ENCODE data around the gene USP35.
"Not testable (repeated sequence)": the region's sequence is repeated elsewhere in the genome, so short reads cannot be mapped to it uniquely, and the experiment has no call there.

The USP35 gene

DNA sequence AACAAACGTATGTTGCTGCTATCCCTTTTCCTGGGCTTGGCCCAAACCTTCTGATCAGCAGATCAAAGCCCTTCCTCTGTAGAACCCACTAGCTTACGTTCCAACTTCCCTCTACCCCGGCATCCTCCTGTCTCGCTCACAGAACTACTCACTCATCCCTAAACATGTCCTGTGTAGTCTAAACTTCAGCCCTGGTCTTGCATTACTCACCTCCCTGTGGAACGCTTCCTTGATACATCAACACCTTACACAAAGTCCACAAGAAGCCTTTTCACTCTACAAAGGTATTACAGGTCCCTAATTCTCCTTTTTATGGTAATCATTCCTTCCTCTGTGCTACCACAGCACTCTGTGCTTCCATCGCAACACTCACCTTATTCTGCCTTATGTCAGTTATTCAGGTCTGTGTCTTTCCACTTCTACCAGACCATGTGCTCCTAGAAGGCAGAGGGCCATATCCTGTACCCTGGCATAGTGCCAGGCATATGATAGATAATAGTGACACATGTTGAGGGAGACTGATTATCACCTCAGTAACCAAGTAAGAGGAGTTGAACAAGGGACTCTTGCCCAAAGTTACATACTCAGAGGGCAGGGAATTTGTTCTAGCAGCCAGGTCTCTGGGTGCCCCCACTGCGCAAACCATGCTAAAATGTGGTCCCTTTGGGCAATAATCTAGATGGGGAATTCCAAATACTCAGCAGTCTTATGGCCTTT is 41.6 kb downstream of the USP35 start:
- Histone ChIP-seq H3K4me1 (ENCODE audit: control insufficient read depth in 1 of 2, insufficient read depth in 1 of 2, low read depth in 1 of 2, low read length in 1 of 2) (peaks cover 4 to 7% of the 10 kb centered on the region in 2 experiments), H3K9me3 (no peaks in the 10 kb centered on the region), H3K36me3 (peaks cover 33% of the 10 kb centered on the region), H3K27ac (peak overlapping the region; percentile 69), H3K27me3 (no peaks in the 10 kb centered on the region), H3K4me3 (ENCODE audit: low read depth in 1 of 2, low read length in 1 of 2) (no peak overlapping the region)
- TF ChIP-seq, protein P1, sequence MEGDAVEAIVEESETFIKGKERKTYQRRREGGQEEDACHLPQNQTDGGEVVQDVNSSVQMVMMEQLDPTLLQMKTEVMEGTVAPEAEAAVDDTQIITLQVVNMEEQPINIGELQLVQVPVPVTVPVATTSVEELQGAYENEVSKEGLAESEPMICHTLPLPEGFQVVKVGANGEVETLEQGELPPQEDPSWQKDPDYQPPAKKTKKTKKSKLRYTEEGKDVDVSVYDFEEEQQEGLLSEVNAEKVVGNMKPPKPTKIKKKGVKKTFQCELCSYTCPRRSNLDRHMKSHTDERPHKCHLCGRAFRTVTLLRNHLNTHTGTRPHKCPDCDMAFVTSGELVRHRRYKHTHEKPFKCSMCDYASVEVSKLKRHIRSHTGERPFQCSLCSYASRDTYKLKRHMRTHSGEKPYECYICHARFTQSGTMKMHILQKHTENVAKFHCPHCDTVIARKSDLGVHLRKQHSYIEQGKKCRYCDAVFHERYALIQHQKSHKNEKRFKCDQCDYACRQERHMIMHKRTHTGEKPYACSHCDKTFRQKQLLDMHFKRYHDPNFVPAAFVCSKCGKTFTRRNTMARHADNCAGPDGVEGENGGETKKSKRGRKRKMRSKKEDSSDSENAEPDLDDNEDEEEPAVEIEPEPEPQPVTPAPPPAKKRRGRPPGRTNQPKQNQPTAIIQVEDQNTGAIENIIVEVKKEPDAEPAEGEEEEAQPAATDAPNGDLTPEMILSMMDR (IDR thresholded peaks at IDR 0.05) = no peak

DNA sequence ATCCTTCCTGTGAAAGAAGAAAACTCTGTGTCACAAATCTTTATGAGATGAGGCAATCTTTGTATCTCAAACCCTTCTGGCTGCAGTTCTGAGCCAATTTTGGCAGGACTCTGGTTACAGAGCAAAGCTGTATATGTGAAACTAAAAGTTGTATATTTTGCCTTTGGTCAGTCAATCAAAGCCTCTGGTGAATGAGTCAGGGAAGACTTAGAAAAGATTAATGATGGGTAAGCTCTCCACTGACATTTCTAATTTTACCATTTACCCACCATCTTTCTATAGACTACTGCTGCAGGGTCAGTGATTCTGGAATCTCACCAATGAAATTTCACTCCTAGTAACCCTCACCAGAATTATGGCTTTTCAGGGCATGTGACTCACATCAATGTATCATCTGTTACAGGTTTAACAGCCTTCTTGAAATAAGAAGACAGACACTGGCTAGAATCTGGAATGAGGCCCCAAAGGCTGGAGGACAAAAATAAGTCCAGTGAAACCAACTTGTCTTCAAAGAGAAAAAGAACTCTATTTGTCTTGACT is 43.3 kb downstream of the USP35 start:
- no peaks in the 10 kb centered on the region for H3K9me3 ChIP-seq
- peaks cover 4 to 7% of the 10 kb centered on the region in 2 experiments for H3K4me1 ChIP-seq (ENCODE audit: control insufficient read depth in 1 of 2, insufficient read depth in 1 of 2, low read depth in 1 of 2, low read length in 1 of 2)
- H3K27me3 ChIP-seq = no peaks in the 10 kb centered on the region
- peak overlapping the region; percentile 4 for H3K27ac ChIP-seq
- peaks cover 16% of the 10 kb centered on the region for H3K36me3 ChIP-seq
- TF ChIP-seq, protein P1 (IDR thresholded peaks at IDR 0.05) = no peak
- no peak overlapping the region for H3K4me3 ChIP-seq (ENCODE audit: low read depth in 1 of 2, low read length in 1 of 2)

DNA sequence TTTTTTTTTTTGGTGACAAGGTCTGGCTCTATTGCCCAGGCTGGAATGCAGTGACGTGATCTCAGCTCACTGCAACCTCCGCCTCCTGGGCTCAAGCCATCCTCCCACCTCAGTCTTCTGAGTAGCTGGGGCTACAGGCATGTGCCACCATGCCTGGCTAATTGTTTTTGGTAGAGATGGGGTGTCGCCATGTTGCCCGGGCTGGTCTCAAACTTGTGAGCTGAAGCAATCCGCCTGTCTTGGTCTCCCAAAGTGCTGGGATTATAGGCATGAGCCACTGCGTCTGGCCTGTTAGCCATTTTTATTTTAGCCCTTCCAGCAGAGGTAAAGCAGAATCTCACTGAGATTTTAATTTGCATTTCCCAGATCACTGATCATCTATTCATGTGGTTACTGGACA is 44.3 kb downstream of the USP35 start:
- peaks cover 11% of the 10 kb centered on the region for H3K36me3 ChIP-seq
- not testable (repeated sequence) for H3K4me3 ChIP-seq (ENCODE audit: low read depth in 1 of 2, low read length in 1 of 2); H3K4me1 ChIP-seq (ENCODE audit: control insufficient read depth in 1 of 2, insufficient read depth in 1 of 2, low read depth in 1 of 2, low read length in 1 of 2); H3K27ac ChIP-seq; H3K27me3 ChIP-seq; H3K9me3 ChIP-seq

DNA sequence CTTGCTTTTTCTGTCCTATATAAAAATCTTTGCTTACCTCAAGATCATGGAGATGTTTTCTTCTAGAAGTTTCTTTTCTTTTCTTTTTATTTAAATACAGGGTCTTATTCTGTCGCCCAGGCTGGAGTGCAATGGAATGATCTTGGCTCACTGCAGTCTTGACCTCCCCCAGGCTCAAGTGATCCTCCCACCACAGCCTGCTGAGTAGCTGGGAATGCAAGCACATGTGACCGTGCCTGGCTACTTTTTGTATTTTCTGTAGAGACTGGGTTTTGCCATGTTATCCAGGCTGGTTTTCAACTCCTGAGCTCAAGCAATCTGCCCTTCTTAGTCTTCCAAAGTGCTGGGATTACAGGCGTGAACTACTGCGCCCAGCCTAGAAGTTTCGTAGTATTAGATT is 45.3 kb downstream of the USP35 start:
- Histone ChIP-seq H3K9me3 (no peaks in the 10 kb centered on the region), H3K36me3 (peaks cover 4% of the 10 kb centered on the region), H3K27me3 (no peaks in the 10 kb centered on the region), H3K4me3 (ENCODE audit: low read depth in 1 of 2, low read length in 1 of 2) (no peak overlapping the region), H3K4me1 (ENCODE audit: control insufficient read depth in 1 of 2, insufficient read depth in 1 of 2, low read depth in 1 of 2, low read length in 1 of 2) (no peaks in the 10 kb centered on the region), H3K27ac (no peak overlapping the region)
- TF ChIP-seq, protein P1 (IDR thresholded peaks at IDR 0.05) = no peak

DNA sequence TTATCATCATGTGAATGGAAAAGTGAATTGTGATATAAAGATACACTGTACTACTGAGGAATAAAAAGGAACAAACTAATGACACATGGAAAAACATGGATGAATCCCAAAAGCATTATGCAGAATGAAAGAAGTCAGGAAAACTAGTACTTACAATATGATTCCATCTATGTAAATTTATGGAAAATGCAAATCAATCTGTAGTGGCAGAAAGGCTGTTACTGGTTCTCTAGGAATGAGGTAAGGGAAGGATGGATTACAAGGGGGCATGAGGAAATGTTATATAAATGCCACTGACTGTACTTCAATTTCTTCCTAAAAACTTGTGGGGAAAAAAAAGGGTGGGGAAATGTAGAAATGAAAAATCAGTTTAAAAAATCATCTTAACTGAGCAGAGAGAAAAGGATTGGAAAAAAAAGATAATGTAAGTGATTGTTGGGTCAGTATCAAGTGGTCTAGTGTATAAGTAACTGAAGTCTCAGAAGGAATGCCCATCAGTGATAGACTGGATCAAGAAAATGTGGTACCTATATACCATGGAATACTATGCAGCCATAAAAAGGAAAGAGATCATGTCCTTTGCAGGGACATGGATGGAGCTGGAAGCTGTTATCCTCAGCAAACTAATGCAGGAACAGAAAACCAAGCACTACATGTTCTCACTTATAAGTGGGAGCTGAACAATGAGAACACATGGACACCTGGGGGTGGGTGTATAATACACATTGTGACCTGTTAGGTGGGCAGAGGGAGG is 48.8 kb downstream of the USP35 start:
- H3K4me1 ChIP-seq (ENCODE audit: control insufficient read depth in 1 of 2, insufficient read depth in 1 of 2, low read depth in 1 of 2, low read length in 1 of 2) = no peaks in the 10 kb centered on the region
- H3K27ac ChIP-seq = no peak overlapping the region
- H3K36me3 ChIP-seq = peaks cover 7% of the 10 kb centered on the region
- no peaks in the 10 kb centered on the region for H3K9me3 ChIP-seq
- TF ChIP-seq, protein P1 (IDR thresholded peaks at IDR 0.05) = no peak
- H3K4me3 ChIP-seq (ENCODE audit: low read depth in 1 of 2, low read length in 1 of 2) = no peak overlapping the region
- H3K27me3 ChIP-seq = no peaks in the 10 kb centered on the region

DNA sequence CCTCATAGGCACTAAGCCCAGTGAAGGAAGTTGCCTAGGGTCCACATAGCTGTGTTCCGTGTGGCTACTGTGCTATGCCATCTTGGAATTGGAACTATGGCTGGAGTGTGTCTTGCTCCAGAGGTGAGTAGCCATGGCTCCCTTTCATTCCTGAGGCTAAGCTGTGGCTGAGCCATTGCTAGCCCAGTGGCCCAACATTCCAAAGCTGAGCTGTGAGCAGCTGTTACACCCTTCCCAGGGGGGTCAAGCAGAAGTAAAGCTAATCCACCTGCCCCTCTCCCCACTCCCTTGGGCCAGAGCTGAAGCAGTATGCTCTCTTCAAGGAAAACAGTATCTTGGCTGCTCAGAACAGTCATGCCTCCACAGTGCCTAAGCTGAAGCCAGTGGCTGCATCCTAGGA is 51.1 kb downstream of the USP35 start:
- H3K27ac ChIP-seq = no peak overlapping the region

More for the DNA sequence above, 51.1 kb downstream of the USP35 start:
- Histone ChIP-seq H3K4me1 (ENCODE audit: control insufficient read depth in 1 of 2, insufficient read depth in 1 of 2, low read depth in 1 of 2, low read length in 1 of 2) (no peaks in the 10 kb centered on the region), H3K4me3 (ENCODE audit: low read depth in 1 of 2, low read length in 1 of 2) (no peak overlapping the region), H3K27me3 (no peaks in the 10 kb centered on the region), H3K36me3 (peaks cover 4% of the 10 kb centered on the region), H3K9me3 (no peaks in the 10 kb centered on the region)
- TF ChIP-seq, protein P1 (IDR thresholded peaks at IDR 0.05) = no peak

Data from neutrophil (primary cell).